Astrocyte of the cerebellum (primary cell): ENCODE data around the gene WWOX.

ENCODE experiments used
- DNase-seq: peaks from one replicate; pipeline ENCODE4 v3.0.0-alpha.2; 2011; ENCODE audit warnings: low read depth
- H3K4me3 ChIP-seq: 2 replicates; pipeline ENCODE4 v1.5.1; 2011; ENCODE audit warnings: mild to moderate bottlenecking, low read depth, low read length, moderate library complexity
- in situ Hi-C: cut with HindIII; loops from 2 replicates; pipeline ENCODE4 v1.10.0; 2017; ENCODE audit warnings: low sequenced_read_pairs
- TF ChIP-seq, protein P1 (sequence below): IDR thresholded peaks from 2 replicates; pipeline ENCODE4 v1.5.1; 2012; ENCODE audit warnings: low read length, low read depth, moderate library complexity, mild to moderate bottlenecking; ENCODE audit errors: missing control alignments

WWOX gene

DNA sequence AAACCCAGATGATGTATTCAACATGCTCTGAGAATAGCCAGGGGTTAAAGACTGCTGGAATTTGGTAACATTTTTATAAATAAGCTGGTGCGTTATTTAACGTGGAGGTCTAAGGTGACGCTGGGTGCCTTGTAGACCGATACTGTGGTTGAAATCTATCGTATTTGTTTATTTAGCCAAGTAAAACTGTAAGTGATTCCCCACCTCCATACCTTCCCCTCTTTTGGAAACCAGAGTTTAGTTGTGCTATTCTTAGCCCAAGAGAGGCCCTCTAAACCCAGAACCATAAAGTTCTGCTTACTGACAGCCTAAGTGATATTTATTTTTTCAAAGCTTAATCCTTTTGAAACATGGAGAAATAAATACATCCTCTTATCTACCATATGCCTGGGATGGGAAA, 744.5 kb downstream of the WWOX start:
- TF ChIP-seq, protein P1, sequence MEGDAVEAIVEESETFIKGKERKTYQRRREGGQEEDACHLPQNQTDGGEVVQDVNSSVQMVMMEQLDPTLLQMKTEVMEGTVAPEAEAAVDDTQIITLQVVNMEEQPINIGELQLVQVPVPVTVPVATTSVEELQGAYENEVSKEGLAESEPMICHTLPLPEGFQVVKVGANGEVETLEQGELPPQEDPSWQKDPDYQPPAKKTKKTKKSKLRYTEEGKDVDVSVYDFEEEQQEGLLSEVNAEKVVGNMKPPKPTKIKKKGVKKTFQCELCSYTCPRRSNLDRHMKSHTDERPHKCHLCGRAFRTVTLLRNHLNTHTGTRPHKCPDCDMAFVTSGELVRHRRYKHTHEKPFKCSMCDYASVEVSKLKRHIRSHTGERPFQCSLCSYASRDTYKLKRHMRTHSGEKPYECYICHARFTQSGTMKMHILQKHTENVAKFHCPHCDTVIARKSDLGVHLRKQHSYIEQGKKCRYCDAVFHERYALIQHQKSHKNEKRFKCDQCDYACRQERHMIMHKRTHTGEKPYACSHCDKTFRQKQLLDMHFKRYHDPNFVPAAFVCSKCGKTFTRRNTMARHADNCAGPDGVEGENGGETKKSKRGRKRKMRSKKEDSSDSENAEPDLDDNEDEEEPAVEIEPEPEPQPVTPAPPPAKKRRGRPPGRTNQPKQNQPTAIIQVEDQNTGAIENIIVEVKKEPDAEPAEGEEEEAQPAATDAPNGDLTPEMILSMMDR: no peak
- no peak overlapping the region for H3K4me3 ChIP-seq
- in situ Hi-C loops: no loop called here
- DNase-seq: no peak

DNA sequence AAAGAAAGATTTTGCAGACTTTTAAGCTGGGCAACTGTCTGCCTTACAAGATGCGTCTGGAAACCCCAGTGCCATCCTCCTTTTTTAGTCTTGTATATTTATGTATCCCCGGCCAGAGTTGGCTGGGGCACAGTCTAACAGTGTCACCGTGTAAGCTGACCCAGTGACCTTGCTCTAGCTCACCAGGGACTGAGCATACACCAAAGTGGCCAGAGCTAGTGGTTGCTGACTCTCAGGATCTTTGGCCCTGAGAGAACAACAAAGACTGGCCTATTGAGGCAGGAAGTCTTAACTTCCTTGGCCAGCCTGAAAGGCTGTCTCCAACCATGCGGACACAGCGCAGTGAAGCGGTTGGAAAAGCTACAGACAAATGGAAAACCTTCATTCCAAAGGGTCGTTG, 745.2 kb downstream of the WWOX start:
- TF ChIP-seq, protein P1: no peak
- no peak overlapping the region for H3K4me3 ChIP-seq
- no peak for DNase-seq
- in situ Hi-C loops: no loop called here

DNA sequence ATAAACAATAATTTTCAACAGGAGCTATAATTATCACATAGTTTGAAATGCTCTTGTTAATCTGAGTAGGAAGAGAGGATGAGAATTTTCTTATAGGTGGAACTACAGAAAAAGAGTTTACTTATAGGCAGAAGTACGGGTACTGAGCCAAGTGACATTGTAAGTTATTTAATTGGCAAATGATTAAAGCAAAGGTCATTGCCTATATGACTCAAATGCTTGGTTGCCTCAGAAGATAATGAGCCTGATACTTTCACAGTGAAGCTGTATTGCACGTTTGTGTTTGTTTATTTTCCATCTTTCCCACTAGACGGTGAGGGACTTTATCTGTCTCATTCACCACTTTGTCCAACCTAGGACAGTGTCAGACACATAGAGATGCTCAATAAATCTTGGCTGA, 751.8 kb downstream of the WWOX start:
- no peak overlapping the region for H3K4me3 ChIP-seq
- DNase-seq: no peak
- in situ Hi-C loops: no loop called here
- TF ChIP-seq, protein P1: no peak

DNA sequence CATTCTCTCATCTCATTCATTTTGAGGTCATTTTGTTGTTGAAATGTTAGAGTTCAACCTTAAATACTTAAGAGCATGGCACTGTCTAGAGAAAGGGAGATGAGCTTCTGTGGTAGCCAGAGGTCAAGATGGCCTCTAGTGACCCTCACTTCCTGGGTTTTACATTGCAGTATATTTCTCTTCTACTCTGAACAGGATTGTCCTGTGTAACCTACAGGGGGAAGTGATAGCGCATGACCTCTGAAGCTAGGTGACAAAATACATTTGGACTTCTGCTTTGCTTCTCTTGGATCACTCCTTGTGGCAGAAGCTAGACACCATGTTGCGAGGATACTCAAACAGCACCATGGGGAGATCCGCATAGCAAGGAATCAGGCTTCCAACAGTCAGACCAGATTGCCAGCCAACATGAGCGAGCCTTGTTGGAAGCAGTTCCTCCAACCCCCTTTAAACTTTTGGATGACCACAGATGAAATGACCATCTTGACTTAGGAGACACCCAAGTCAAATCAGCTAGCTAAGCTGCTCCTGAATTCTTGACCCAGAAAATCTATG, 752.7 kb downstream of the WWOX start:
- H3K4me3 ChIP-seq: no peak overlapping the region
- DNase-seq: no peak
- TF ChIP-seq, protein P1: no peak
- in situ Hi-C loops: no loop called here

DNA sequence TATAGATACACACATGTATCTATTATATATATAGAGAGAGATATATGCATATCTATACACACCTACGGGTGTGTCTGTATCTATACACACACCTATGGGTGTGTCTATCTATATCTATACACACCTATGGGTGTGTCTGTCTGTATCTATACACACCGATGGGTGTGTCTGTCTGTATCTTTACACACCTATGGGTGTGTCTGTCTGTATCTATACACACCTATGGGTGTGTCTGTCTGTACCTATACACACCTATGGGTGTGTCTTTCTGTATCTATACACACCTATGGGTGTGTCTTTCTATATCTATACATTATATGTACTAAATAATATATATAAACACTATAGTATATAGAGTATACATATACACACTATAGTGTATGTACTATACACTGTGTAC, 762.6 kb downstream of the WWOX start:
- no peak for DNase-seq
- in situ Hi-C loops: no loop called here
- TF ChIP-seq, protein P1: no peak
- H3K4me3 ChIP-seq: no peak overlapping the region

DNA sequence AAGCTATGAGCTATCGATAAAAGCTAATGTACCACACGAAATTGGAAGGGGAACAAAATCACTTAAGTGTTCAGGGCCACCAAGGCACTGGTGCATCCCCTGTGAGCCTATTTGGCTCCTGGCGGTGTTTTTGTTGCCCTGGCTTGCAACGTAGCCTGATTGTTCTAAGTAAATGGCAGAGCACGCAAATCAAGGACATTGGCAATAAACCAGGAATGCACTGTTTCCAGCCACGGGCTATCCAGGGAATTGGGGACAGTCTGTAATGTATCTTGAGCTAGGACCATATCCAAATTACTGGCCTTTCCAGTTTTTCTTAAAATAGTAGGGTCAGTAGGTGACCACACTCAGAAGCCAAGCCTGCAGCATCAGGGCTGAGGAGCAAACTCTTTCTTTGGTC, 767.1 kb downstream of the WWOX start:
- no peak overlapping the region for H3K4me3 ChIP-seq
- TF ChIP-seq, protein P1: no peak
- no peak for DNase-seq
- in situ Hi-C loops: no loop called here

DNA sequence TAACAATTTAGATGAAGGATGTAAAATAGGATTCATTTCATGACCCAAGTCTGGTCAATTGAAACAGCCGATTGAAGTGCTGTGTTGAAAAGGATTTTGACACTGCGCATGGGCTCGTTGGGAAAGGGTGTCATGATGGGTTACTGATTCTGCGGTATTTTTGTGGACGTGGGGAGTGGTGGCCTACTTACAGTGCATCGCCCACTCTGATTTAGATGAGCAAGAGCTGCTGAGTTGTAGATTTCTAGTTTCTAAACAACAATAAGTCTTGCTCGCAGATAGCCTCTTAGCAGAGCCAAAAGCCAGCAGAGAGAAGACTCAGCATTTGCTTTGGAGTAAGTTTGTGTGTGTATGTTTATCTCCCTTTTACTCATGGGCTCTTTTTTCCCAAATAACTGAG, 770.0 kb downstream of the WWOX start:
- DNase-seq: no peak
- TF ChIP-seq, protein P1: no peak
- in situ Hi-C loops: no loop called here
- no peak overlapping the region for H3K4me3 ChIP-seq
